HEK293 (cell line): ENCODE data around the gene PDP2.

Experiments used
- CTCF ChIA-PET: fragments of 350-600 bp; formaldehyde crosslinking; extraction: SDS; loops from one replicate; lab custom pipeline; 2021; ENCODE audit warnings: antibody characterized with exemption; lab: Yijun Ruan, JAX
- POLR2A ChIA-PET: fragments of 300-600 bp; formaldehyde crosslinking; extraction: SDS; loops from one replicate; lab custom pipeline; 2020; ENCODE audit warnings: antibody characterized with exemption, inconsistent platforms; lab: Yijun Ruan, JAX
- H3K27ac ChIP-seq: fragments of 200-500 bp; sonication (Bioruptor generic); 2 replicates; pipeline ENCODE4 v1.5.1; 2014; ENCODE audit warnings: low read depth, low read length, control low read depth, inconsistent platforms; ENCODE audit errors: extremely low read depth
- H3K36me3 ChIP-seq, 2 experiments: fragments of 200-500 bp in 1 of 2; sonication (Bioruptor generic) in 1 of 2; 1 replicate in 1 of 2; 2 replicates in 1 of 2; pipeline ENCODE4 v1.5.1; 2014 to 2017; ENCODE audit warnings: inconsistent platforms in 2 of 2, low read length in 2 of 2; ENCODE audit not compliant: control insufficient read depth in 2 of 2, insufficient read depth in 1 of 2
- H3K4me1 ChIP-seq: fragments of 200-500 bp; sonication (Bioruptor generic); 2 replicates; pipeline ENCODE4 v1.5.1; 2014; ENCODE audit warnings: mild to moderate bottlenecking, low read length, inconsistent platforms; ENCODE audit not compliant: control insufficient read depth, insufficient read depth
- H3K4me3 ChIP-seq: 2 replicates; pipeline ENCODE4 v1.5.1; 2011; ENCODE audit warnings: low read depth, mild to moderate bottlenecking, control low read depth, low read length, moderate library complexity
- H3K9me3 ChIP-seq: fragments of 200-500 bp; sonication (Bioruptor generic); 2 replicates; pipeline ENCODE4 v1.5.1; 2014; ENCODE audit warnings: low read depth, low read length, inconsistent platforms; ENCODE audit not compliant: control insufficient read depth, insufficient read depth
- EGR2 ChIP-seq: fragments of 450-650 bp; formaldehyde crosslinking; IDR thresholded peaks from 2 replicates; pipeline ENCODE4 v1.5.1; 2016; ENCODE audit warnings: low read depth, missing biosample characterization, missing genetic modification characterization
- GLI2 ChIP-seq: fragments of 450-650 bp; formaldehyde crosslinking; IDR thresholded peaks from 2 replicates; pipeline ENCODE4; 2017; ENCODE audit warnings: missing biosample characterization, missing genetic modification characterization, low read depth, borderline replicate concordance
- GLIS1 ChIP-seq: fragments of 450-650 bp; formaldehyde crosslinking; IDR thresholded peaks from 2 replicates; pipeline ENCODE4 v1.5.1; 2016; ENCODE audit warnings: missing biosample characterization, missing genetic modification characterization
- KLF1 ChIP-seq: fragments of 450-650 bp; formaldehyde crosslinking; IDR thresholded peaks from 2 replicates; pipeline ENCODE4 v1.5.1; 2016; ENCODE audit warnings: missing biosample characterization, missing genetic modification characterization
- KLF7 ChIP-seq: fragments of 450-650 bp; formaldehyde crosslinking; IDR thresholded peaks from 2 replicates; pipeline ENCODE4 v1.5.1; 2016; ENCODE audit warnings: missing biosample characterization, missing genetic modification characterization, borderline replicate concordance
- PRDM6 ChIP-seq: fragments of 450-650 bp; formaldehyde crosslinking; IDR thresholded peaks from 2 replicates; pipeline ENCODE4 v1.5.1; 2017; ENCODE audit warnings: missing biosample characterization, missing genetic modification characterization
- SCRT2 ChIP-seq: fragments of 450-650 bp; formaldehyde crosslinking; IDR thresholded peaks from 2 replicates; pipeline ENCODE4 v1.5.1; 2016; ENCODE audit warnings: missing biosample characterization, missing genetic modification characterization
- ZFHX2 ChIP-seq: fragments of 450-650 bp; formaldehyde crosslinking; conservative IDR thresholded peaks from 2 replicates; pipeline ENCODE4 v1.5.1; 2016; ENCODE audit warnings: missing biosample characterization, missing genetic modification characterization
- ZFP3 ChIP-seq: fragments of 450-650 bp; formaldehyde crosslinking; IDR thresholded peaks from 2 replicates; pipeline ENCODE4 v1.5.1; 2016; ENCODE audit warnings: low read depth, missing biosample characterization, missing genetic modification characterization
- ZNF10 ChIP-seq: fragments of 450-650 bp; formaldehyde crosslinking; IDR thresholded peaks from 2 replicates; pipeline ENCODE4 v1.5.1; 2017; ENCODE audit warnings: missing biosample characterization, missing genetic modification characterization
- ZNF16 ChIP-seq: fragments of 450-650 bp; formaldehyde crosslinking; IDR thresholded peaks from 2 replicates; pipeline ENCODE4 v1.5.1; 2016; ENCODE audit warnings: low read depth, missing biosample characterization, missing genetic modification characterization
- ZNF211 ChIP-seq: fragments of 450-650 bp; formaldehyde crosslinking; IDR thresholded peaks from 2 replicates; pipeline ENCODE4 v1.5.1; 2016; ENCODE audit warnings: low read depth, missing biosample characterization, missing genetic modification characterization
- ZNF24 ChIP-seq: fragments of 450-650 bp; formaldehyde crosslinking; IDR thresholded peaks from 2 replicates; pipeline ENCODE4 v1.5.1; 2016; ENCODE audit warnings: missing biosample characterization, missing genetic modification characterization
- ZNF311 ChIP-seq: fragments of 450-650 bp; formaldehyde crosslinking; IDR thresholded peaks from 2 replicates; pipeline ENCODE4 v1.5.1; 2017; ENCODE audit warnings: missing biosample characterization, missing genetic modification characterization, borderline replicate concordance
- ZNF324 ChIP-seq: fragments of 450-650 bp; formaldehyde crosslinking; IDR thresholded peaks from 2 replicates; pipeline ENCODE4 v1.5.1; 2016; ENCODE audit warnings: missing biosample characterization, missing genetic modification characterization
- ZNF398 ChIP-seq: fragments of 450-650 bp; formaldehyde crosslinking; IDR thresholded peaks from 2 replicates; pipeline ENCODE4 v1.5.1; 2017; ENCODE audit warnings: missing biosample characterization, missing genetic modification characterization
- ZNF544 ChIP-seq: fragments of 450-650 bp; formaldehyde crosslinking; IDR thresholded peaks from 2 replicates; pipeline ENCODE4 v1.5.0; 2017; ENCODE audit warnings: missing biosample characterization, missing genetic modification characterization
- ZNF664 ChIP-seq: fragments of 450-650 bp; formaldehyde crosslinking; IDR thresholded peaks from 2 replicates; pipeline ENCODE4 v1.5.1; 2016; ENCODE audit warnings: missing biosample characterization, missing genetic modification characterization
- ZNF776 ChIP-seq: fragments of 450-650 bp; formaldehyde crosslinking; IDR thresholded peaks from 2 replicates; pipeline ENCODE4 v1.5.0; 2017; ENCODE audit warnings: missing biosample characterization, missing genetic modification characterization, borderline replicate concordance
- ZSCAN4 ChIP-seq: fragments of 450-650 bp; formaldehyde crosslinking; IDR thresholded peaks from 2 replicates; pipeline ENCODE4 v1.5.1; 2017; ENCODE audit warnings: missing biosample characterization, missing genetic modification characterization
- ZXDB ChIP-seq: fragments of 450-650 bp; formaldehyde crosslinking; IDR thresholded peaks from 2 replicates; pipeline ENCODE4 v1.5.1; 2016; ENCODE audit warnings: missing biosample characterization, missing genetic modification characterization

The PDP2 gene

GRCh38 chr16:66845791-66846221 is 34.5 kb upstream of the PDP2 start:
- TF ChIP-seq SCRT2: peak; percentile 36; the same call in 1 of the 2 replicates
- TF ChIP-seq GLI2 (tag by site-specific recombination): no peak
- TF ChIP-seq ZNF398 (tag by site-specific recombination): 0 out of 2 replicates have a peak, but pooled peaks have one; percentile 13
- no peak for TF ChIP-seq ZNF311
- TF ChIP-seq ZFP3 (tag by site-specific recombination): no peak
- TF ChIP-seq ZNF664 (tag by site-specific recombination): no peak
- peak; percentile 85 for TF ChIP-seq ZFHX2 (tag by site-specific recombination)
- no peak for TF ChIP-seq ZNF324 (tag by site-specific recombination)
- TF ChIP-seq ZNF211 (tag by site-specific recombination): no peak
- TF ChIP-seq EGR2 (tag by site-specific recombination): peak; percentile 88
- peak; percentile 71 for TF ChIP-seq ZNF10 (tag by site-specific recombination)
- TF ChIP-seq ZNF776 (tag by site-specific recombination): no peak
- TF ChIP-seq GLIS1: no peak
- TF ChIP-seq ZNF544 (tag by site-specific recombination): no peak
- TF ChIP-seq ZXDB (tag by site-specific recombination): no peak
- TF ChIP-seq PRDM6 (tag by site-specific recombination): no peak
- peak; percentile 30; the same call in 1 of the 2 replicates for TF ChIP-seq ZSCAN4
- Histone ChIP-seq H3K9me3 (no peaks in the 10 kb centered on the region), H3K4me3 (no peak overlapping the region), H3K27ac (no peak overlapping the region), H3K4me1 (no peaks in the 10 kb centered on the region), H3K36me3 (no peaks in the 10 kb centered on the region)
- POLR2A ChIA-PET: interaction anchor here (1.3 kb wide), 1 partner anchor 15 kb away, joined by 5 read pairs; the partner anchor contains the start of gene NAE1
- CTCF ChIA-PET: interaction anchor here (0.5 to 6.3 kb wide), 6 partner anchors 15 to 415 kb away, joined by 3 to 42 read pairs (median 4); partner anchors contain the start of gene NAE1

- H3K9me3 ChIP-seq: no peaks in the 10 kb centered on the region
- no peak overlapping the region for H3K4me3 ChIP-seq
- H3K4me1 ChIP-seq: no peaks in the 10 kb centered on the region
- no peak overlapping the region for H3K27ac ChIP-seq
- TF ChIP-seq KLF7 (no peak), ZNF16 (tag by site-specific recombination) (no peak), GLI2 (tag by site-specific recombination) (no peak), ZNF24 (no peak), ZNF311 (no peak), KLF1 (tag by site-specific recombination) (no peak)
- TF ChIP-seq, all 188 proteins: peak for 0
- ChIA-PET POLR2A (no interaction called here), CTCF (interaction anchor here (0.5 to 6.3 kb wide), 4 partner anchors 16 to 414 kb away, joined by 3 to 42 read pairs (median 6); partner anchors contain the start of gene NAE1)
- H3K36me3 ChIP-seq: no peaks in the 10 kb centered on the region
Observed at GRCh38 chr16:66846266-66846665, 34.0 kb upstream of the PDP2 start.
